ENCODE data around the gene RAB17.

GRCh38 chr2:237600205-237600846 is 9.8 kb upstream of the RAB17 start:
- TF ChIP-seq CTCF (IDR thresholded peaks at IDR 0.05; ENCODE audit: low read depth, low read length), result no peak
- no peak for TF ChIP-seq EZH2phosphoT487 (IDR thresholded peaks at IDR 0.05; ENCODE audit: low read depth)

Measured in OCI-LY3 (cell line).